Activated CD4-positive, alpha-beta T cell treated with anti-CD3 and anti-CD28 coated beads for 48 hours (primary cell): ENCODE data around the gene CCNY.

ENCODE experiments used
- DNase-seq: peaks from one replicate; pipeline ENCODE4 v3.0.0-alpha.2; 2020

CCNY gene

GRCh38 chr10:35458500-35459448 lies 122.5 kb downstream of the CCNY start:
- no peak for DNase-seq

GRCh38 chr10:35459449-35459847 lies 123.1 kb downstream of the CCNY start:
- no peak for DNase-seq

- no peak for DNase-seq
These were observed 124.6 kb downstream of the CCNY start for GRCh38 chr10:35460852-35461460.

GRCh38 chr10:35462491-35462934 lies 126.2 kb downstream of the CCNY start:
- DNase-seq: no peak

- DNase-seq: no peak
These were observed 127.0 kb downstream of the CCNY start for GRCh38 chr10:35463105-35463867.

GRCh38 chr10:35463878-35464277 lies 127.6 kb downstream of the CCNY start:
- DNase-seq: no peak

GRCh38 chr10:35464825-35465456 lies 128.6 kb downstream of the CCNY start:
- DNase-seq: no peak

GRCh38 chr10:35465673-35466072 lies 129.4 kb downstream of the CCNY start:
- no peak for DNase-seq

- DNase-seq: no peak
These were observed 129.9 kb downstream of the CCNY start for GRCh38 chr10:35466170-35466569.

- no peak for DNase-seq
These were observed 130.4 kb downstream of the CCNY start for GRCh38 chr10:35466661-35467060.

- no peak for DNase-seq
These were observed 130.9 kb downstream of the CCNY start for GRCh38 chr10:35467186-35467585.

GRCh38 chr10:35470248-35470924 lies 134.1 kb downstream of the CCNY start:
- no peak for DNase-seq

GRCh38 chr10:35470925-35471315 lies 134.6 kb downstream of the CCNY start:
- DNase-seq: no peak

- no peak for DNase-seq
These were observed 135.1 kb downstream of the CCNY start for GRCh38 chr10:35471435-35471834.

- DNase-seq: no peak
These were observed 143.8 kb downstream of the CCNY start for GRCh38 chr10:35480142-35480541.

- DNase-seq: no peak
These were observed 145.1 kb downstream of the CCNY start for GRCh38 chr10:35481413-35481812.

- no peak for DNase-seq
These were observed 150.1 kb downstream of the CCNY start for GRCh38 chr10:35486297-35486990.

GRCh38 chr10:35487336-35488034 lies 151.2 kb downstream of the CCNY start:
- DNase-seq: no peak

- DNase-seq: no peak
These were observed 151.9 kb downstream of the CCNY start for GRCh38 chr10:35488228-35488627.

- no peak for DNase-seq
These were observed 156.3 kb downstream of the CCNY start for GRCh38 chr10:35492386-35493195.
